Measurements from ENCODE around the gene INA.

GRCh38 chr10:103291588-103291987 is 14.7 kb downstream of the INA start:
- TF ChIP-seq EZH2 (IDR thresholded peaks at IDR 0.05) (no peak), POLR2AphosphoS5 (IDR thresholded peaks at IDR 0.05; ENCODE audit: borderline replicate concordance, low read depth, low read length) (no peak), FOXP2 (optimal IDR thresholded peaks at IDR 0.05; ENCODE audit: control extremely low read depth, extremely low read length, insufficient read depth) (no peak)
